ENCODE results near the gene JAML. TPM values are rescaled to one million over a fixed set of nuclear protein-coding genes. Genes with fewer than 3 reads are reported as not detected.

JAML gene
- not detected in 2 replicates for total RNA-seq (2014; rRNA removed; shearing (Covaris generic))

GRCh38 chr11:118224511-118225188, at the start of gene JAML:
Gene JAML, minus strand, starts transcription at chr11:118225011. Its CDS starts 10,145 bp downstream, at chr11:118214866.
- DNase-seq (ENCODE audit: low read depth): no peak

GRCh38 chr11:118274186-118274585, 49.4 kb upstream of the JAML start:
- DNase-seq (ENCODE audit: low read depth): peak; percentile 69

- no peak for DNase-seq (ENCODE audit: low read depth)
These were observed 47.2 kb upstream of the JAML start for GRCh38 chr11:118272001-118272400.

- DNase-seq (ENCODE audit: low read depth): no peak
These were observed 42.7 kb upstream of the JAML start for GRCh38 chr11:118267486-118267885.

- DNase-seq (ENCODE audit: low read depth): peak; percentile 40
These were observed 41.1 kb upstream of the JAML start for GRCh38 chr11:118265954-118266353.

GRCh38 chr11:118264569-118265465, 40.0 kb upstream of the JAML start:
- DNase-seq (ENCODE audit: low read depth): no peak

GRCh38 chr11:118263695-118264568, 39.1 kb upstream of the JAML start, which contains the start of gene MPZL2:
Gene MPZL2, minus strand, starts transcription at chr11:118264297. Its CDS starts 144 bp downstream, at chr11:118264153.
- DNase-seq (ENCODE audit: low read depth): peak; percentile 79

GRCh38 chr11:118263112-118263511, 38.3 kb upstream of the JAML start:
- no peak for DNase-seq (ENCODE audit: low read depth)

GRCh38 chr11:118260353-118260752, 35.5 kb upstream of the JAML start:
- DNase-seq (ENCODE audit: low read depth): no peak

GRCh38 chr11:118259138-118259537, 34.3 kb upstream of the JAML start:
- DNase-seq (ENCODE audit: low read depth): no peak

- DNase-seq (ENCODE audit: low read depth): peak; percentile 28
These were observed 33.6 kb upstream of the JAML start for GRCh38 chr11:118258410-118258809.

- no peak for DNase-seq (ENCODE audit: low read depth)
These were observed 27.9 kb upstream of the JAML start for GRCh38 chr11:118252688-118253087.

GRCh38 chr11:118251858-118252652, 27.2 kb upstream of the JAML start, which contains the start of gene MPZL3:
Gene MPZL3, minus strand, starts transcription at chr11:118252365. Its CDS starts 71 bp downstream, at chr11:118252294.
- DNase-seq (ENCODE audit: low read depth): peak; percentile 91

GRCh38 chr11:118247041-118247440, 22.2 kb upstream of the JAML start:
- DNase-seq (ENCODE audit: low read depth): peak; percentile 71

GRCh38 chr11:118245936-118246562, 21.2 kb upstream of the JAML start:
- DNase-seq (ENCODE audit: low read depth): no peak

- no peak for DNase-seq (ENCODE audit: low read depth)
These were observed 19.4 kb upstream of the JAML start for GRCh38 chr11:118243993-118244762.

GRCh38 chr11:118243161-118243560, 18.4 kb upstream of the JAML start:
- no peak for DNase-seq (ENCODE audit: low read depth)

- no peak for DNase-seq (ENCODE audit: low read depth)
These were observed 16.9 kb upstream of the JAML start for GRCh38 chr11:118241764-118242098.

GRCh38 chr11:118240999-118241763, 16.4 kb upstream of the JAML start:
- DNase-seq (ENCODE audit: low read depth): peak; percentile 90
